Fibroblast of lung (primary cell): ENCODE measurements around the gene SYTL5. TPM values are rescaled to one million over a fixed set of nuclear protein-coding genes. Genes with fewer than 3 reads are reported as not detected.

Experiments
- DNase-seq, 2 donors: peaks; one replicate each; pipeline versions ENCODE4 v3.0.0 to v3.0.0-alpha.2; 2010; ENCODE audit warnings: low read depth in 2 of 2
- H2AFZ ChIP-seq: 2 replicates; pipeline ENCODE4 v1.5.1; 2012; ENCODE audit warnings: low read length, control low read depth, inconsistent platforms
- H3K27ac ChIP-seq: 2 replicates; pipeline ENCODE4 v1.5.1; 2011; ENCODE audit warnings: low read length, control low read depth; ENCODE audit not compliant: insufficient read depth
- H3K27me3 ChIP-seq: 2 replicates; pipeline ENCODE4 v1.5.1; 2011; ENCODE audit warnings: mild to moderate bottlenecking, low read length; ENCODE audit not compliant: control insufficient read depth, insufficient read depth
- H3K36me3 ChIP-seq: 2 replicates; pipeline ENCODE4 v1.5.1; 2011; ENCODE audit warnings: low read length; ENCODE audit not compliant: control insufficient read depth, insufficient read depth
- H3K4me1 ChIP-seq: 2 replicates; pipeline ENCODE4 v1.5.1; 2011; ENCODE audit warnings: low read length; ENCODE audit not compliant: control insufficient read depth, insufficient read depth; ENCODE audit errors: extremely low read depth
- H3K4me2 ChIP-seq: 2 replicates; pipeline ENCODE4 v1.5.1; 2011; ENCODE audit warnings: low read length, control low read depth; ENCODE audit not compliant: insufficient read depth; ENCODE audit errors: extremely low read depth
- H3K4me3 ChIP-seq, 4 experiments: fragments of 200-600 bp in 1 of 4; sonication (generic) in 1 of 4; replicated peaks in 1 of 4; 2 replicates each; pipeline ENCODE4 v1.5.1; 2011 to 2016; ENCODE audit warnings: low read length in 4 of 4, low read depth in 3 of 4, mild to moderate bottlenecking in 3 of 4, control low read depth in 2 of 4, inconsistent platforms in 1 of 4, mixed read lengths in 1 of 4; ENCODE audit not compliant: insufficient read depth in 1 of 4; ENCODE audit errors: control extremely low read depth in 1 of 4
- H3K79me2 ChIP-seq: 2 replicates; pipeline ENCODE4 v1.5.1; 2012; ENCODE audit warnings: mild to moderate bottlenecking, low read length, inconsistent platforms; ENCODE audit not compliant: control insufficient read depth, insufficient read depth
- H3K9ac ChIP-seq: 2 replicates; pipeline ENCODE4 v1.5.1; 2011; ENCODE audit warnings: mild to moderate bottlenecking, low read length, control low read depth; ENCODE audit not compliant: insufficient read depth
- H3K9me3 ChIP-seq: 2 replicates; pipeline ENCODE4 v1.5.1; 2012; ENCODE audit warnings: low read depth, low read length; ENCODE audit not compliant: control insufficient read depth, insufficient read depth
- H4K20me1 ChIP-seq: 2 replicates; pipeline ENCODE4 v1.5.1; 2011; ENCODE audit warnings: low read length; ENCODE audit not compliant: control insufficient read depth, insufficient read depth; ENCODE audit errors: extremely low read depth
- EZH2 ChIP-seq: IDR thresholded peaks from 2 replicates; pipeline ENCODE4 v1.5.1; 2012; ENCODE audit warnings: low read length, control low read depth, mild to moderate bottlenecking; ENCODE audit errors: missing control alignments
- polyA plus RNA-seq, 2 donors: library from polyadenylated mRNA; depleted of rRNA in 1 of 2; stranded (reverse) in 1 of 2; unstranded in 1 of 2; fragments of >200 nt; gene quantifications; 2 replicates each; pipeline ENCODE4 v1.2.1, GENCODE V29; 2011 to 2012; ENCODE audit warnings: missing spikeins in 1 of 2
- total RNA-seq: library from RNA; depleted of rRNA; stranded (reverse); fragments of >200 nt; gene quantifications from 2 replicates; pipeline ENCODE4 v1.2.1, GENCODE V29; 2014
- TF ChIP-seq, protein P1 (sequence below), 2 donors: IDR thresholded peaks in 1 of 2; conservative IDR thresholded peaks in 1 of 2; 1 replicate in 1 of 2; 2 replicates in 1 of 2; pipeline ENCODE4 v1.5.1; 2011 to 2012; ENCODE audit warnings: low read length in 2 of 2, control low read depth in 1 of 2, inconsistent platforms in 1 of 2, low read depth in 1 of 2, mild to moderate bottlenecking in 1 of 2

Gene SYTL5
- total and polyA plus RNA-seq, 2 donors (not counting 1 experiment from before 2014, with no cell fraction given), result 0.27 to 1.5 TPM

DNA sequence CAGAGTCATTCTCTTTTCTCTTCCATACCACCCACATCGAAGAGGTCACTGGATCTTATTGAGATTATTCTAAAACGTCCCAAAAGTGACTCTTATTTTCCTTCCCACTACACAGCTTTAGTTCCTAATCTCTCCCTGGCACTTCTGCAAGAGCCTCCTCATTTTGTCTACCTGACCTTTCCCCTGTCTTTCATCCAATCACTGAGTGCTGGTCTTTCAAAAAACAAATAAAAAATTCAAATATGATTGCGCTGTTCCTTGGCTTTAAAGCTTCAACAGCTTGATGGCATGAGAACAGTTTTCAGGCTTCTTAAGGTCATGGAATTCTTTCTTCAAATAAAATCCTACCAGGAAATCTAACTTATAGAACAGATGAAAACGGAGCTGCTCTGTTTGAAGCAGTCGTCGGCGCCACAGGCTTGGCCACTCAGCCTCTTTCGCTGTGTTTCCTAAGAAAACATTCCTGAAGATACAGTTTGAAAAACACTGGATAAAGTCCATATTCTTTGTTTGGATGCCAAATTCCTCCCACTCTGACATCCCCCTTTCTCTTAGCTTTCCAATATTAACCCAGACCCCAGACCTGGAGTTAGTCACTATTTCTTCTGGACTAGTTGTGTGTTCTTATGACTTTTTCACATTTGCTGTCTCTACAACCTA is 12.5 kb downstream of the SYTL5 start:
- no peaks in the 10 kb centered on the region for H4K20me1 ChIP-seq
- no peaks in the 10 kb centered on the region for H3K36me3 ChIP-seq
- peak overlapping the region; percentile 44 for H3K4me2 ChIP-seq
- no peaks in the 10 kb centered on the region for H3K79me2 ChIP-seq
- no peaks in the 10 kb centered on the region for H3K9me3 ChIP-seq
- H3K9ac ChIP-seq, result no peak overlapping the region
- no peak overlapping the region for H2AFZ ChIP-seq
- DNase-seq, result peak in 1 of 2 donors; percentile 45
- H3K27ac ChIP-seq, result no peak overlapping the region
- H3K27me3 ChIP-seq, result no peaks in the 10 kb centered on the region
- H3K4me1 ChIP-seq, result no peaks in the 10 kb centered on the region
- TF ChIP-seq EZH2, result no peak
- TF ChIP-seq, protein P1, sequence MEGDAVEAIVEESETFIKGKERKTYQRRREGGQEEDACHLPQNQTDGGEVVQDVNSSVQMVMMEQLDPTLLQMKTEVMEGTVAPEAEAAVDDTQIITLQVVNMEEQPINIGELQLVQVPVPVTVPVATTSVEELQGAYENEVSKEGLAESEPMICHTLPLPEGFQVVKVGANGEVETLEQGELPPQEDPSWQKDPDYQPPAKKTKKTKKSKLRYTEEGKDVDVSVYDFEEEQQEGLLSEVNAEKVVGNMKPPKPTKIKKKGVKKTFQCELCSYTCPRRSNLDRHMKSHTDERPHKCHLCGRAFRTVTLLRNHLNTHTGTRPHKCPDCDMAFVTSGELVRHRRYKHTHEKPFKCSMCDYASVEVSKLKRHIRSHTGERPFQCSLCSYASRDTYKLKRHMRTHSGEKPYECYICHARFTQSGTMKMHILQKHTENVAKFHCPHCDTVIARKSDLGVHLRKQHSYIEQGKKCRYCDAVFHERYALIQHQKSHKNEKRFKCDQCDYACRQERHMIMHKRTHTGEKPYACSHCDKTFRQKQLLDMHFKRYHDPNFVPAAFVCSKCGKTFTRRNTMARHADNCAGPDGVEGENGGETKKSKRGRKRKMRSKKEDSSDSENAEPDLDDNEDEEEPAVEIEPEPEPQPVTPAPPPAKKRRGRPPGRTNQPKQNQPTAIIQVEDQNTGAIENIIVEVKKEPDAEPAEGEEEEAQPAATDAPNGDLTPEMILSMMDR (conservative IDR thresholded peaks at IDR 0.05 in 1 of 2, IDR thresholded peaks at IDR 0.05 in 1 of 2; ENCODE audit: low read depth in 1 of 2, low read length in 2 of 2), result no peak
- H3K4me3 ChIP-seq, result no peak overlapping the region

DNA sequence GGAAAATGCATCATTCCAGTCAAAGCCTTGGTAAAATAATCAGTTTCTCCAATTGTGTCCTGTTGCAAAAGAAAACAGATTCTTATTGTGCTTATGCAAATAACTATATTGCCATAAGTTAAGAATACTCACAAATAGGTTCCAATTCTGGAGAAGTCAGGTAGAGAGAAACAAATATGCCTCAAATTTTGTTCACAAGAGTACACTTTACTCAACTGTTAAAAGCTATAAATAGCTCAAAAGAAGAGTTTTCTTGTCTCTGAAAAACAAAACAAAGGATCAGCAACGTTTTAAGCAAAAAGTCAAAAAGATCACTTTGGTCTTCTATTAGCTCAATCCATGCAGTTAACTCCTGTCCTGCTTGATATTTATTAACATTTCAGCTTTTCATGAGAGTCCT is 21.9 kb downstream of the SYTL5 start:
- Histone ChIP-seq H3K9ac (no peak overlapping the region), H3K4me2 (no peak overlapping the region), H3K79me2 (no peaks in the 10 kb centered on the region), H4K20me1 (no peaks in the 10 kb centered on the region), H3K4me3 (no peak overlapping the region), H3K27ac (no peak overlapping the region), H3K27me3 (no peaks in the 10 kb centered on the region), H3K9me3 (no peaks in the 10 kb centered on the region), H3K4me1 (no peaks in the 10 kb centered on the region), H2AFZ (no peak overlapping the region), H3K36me3 (no peaks in the 10 kb centered on the region)
- DNase-seq, result no peak
- TF ChIP-seq, protein P1 (conservative IDR thresholded peaks at IDR 0.05 in 1 of 2, IDR thresholded peaks at IDR 0.05 in 1 of 2; ENCODE audit: low read depth in 1 of 2, low read length in 2 of 2), result no peak
- TF ChIP-seq EZH2, result no peak

DNA sequence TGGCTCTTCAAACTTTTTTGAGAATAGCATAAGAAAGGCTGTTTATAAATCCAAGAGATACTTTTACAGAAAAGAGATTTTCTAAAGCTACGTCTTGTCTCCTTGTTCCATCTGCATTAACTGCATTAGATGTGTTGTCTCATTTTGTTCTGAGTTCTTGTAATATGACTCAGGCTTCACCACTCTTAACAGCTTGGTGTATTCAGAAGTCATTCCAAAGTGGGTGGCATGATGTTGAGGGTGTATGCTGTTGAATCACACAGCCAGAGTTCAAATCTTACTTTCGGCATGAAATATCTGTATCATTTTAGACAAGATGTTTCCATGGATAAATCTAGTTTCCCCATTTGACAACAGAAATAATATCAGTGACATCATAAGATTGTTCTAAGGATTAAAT is 30.1 kb downstream of the SYTL5 start:
- peak in 1 of 2 donors; percentile 59 for DNase-seq
- Histone ChIP-seq H3K9me3 (no peaks in the 10 kb centered on the region), H3K27me3 (no peaks in the 10 kb centered on the region), H3K36me3 (no peaks in the 10 kb centered on the region), H3K4me3 (no peak overlapping the region), H3K79me2 (no peaks in the 10 kb centered on the region), H3K4me2 (no peak overlapping the region), H3K4me1 (no peaks in the 10 kb centered on the region), H3K9ac (no peak overlapping the region), H3K27ac (no peak overlapping the region), H4K20me1 (no peaks in the 10 kb centered on the region), H2AFZ (no peak overlapping the region)
- TF ChIP-seq EZH2, result no peak
- TF ChIP-seq, protein P1 (conservative IDR thresholded peaks at IDR 0.05 in 1 of 2, IDR thresholded peaks at IDR 0.05 in 1 of 2; ENCODE audit: low read depth in 1 of 2, low read length in 2 of 2), result no peak
